H9 (cell line): ENCODE measurements around the gene NCK1. TPM values are rescaled to one million over a fixed set of nuclear protein-coding genes. Genes with fewer than 3 reads are reported as not detected.

Experiments
- DNase-seq: peaks from one replicate; pipeline ENCODE4 v3.0.0-alpha.2; 2017
- H2AFZ ChIP-seq: one replicate; pipeline ENCODE4 v1.6.1; 2013; ENCODE audit warnings: mild to moderate bottlenecking, low read length, control low read depth, moderate library complexity
- H2AK5ac ChIP-seq: 2 replicates; pipeline ENCODE4 v1.6.1; 2013; ENCODE audit warnings: low read length, control low read depth, mixed read lengths; ENCODE audit not compliant: insufficient read length
- H2BK120ac ChIP-seq: one replicate; pipeline ENCODE4 v1.6.1; 2013; ENCODE audit warnings: low read depth, mild to moderate bottlenecking, low read length, control low read depth, inconsistent platforms; ENCODE audit not compliant: poor library complexity, severe bottlenecking
- H2BK12ac ChIP-seq: 2 replicates; pipeline ENCODE4 v1.6.1; 2013; ENCODE audit warnings: low read length, control low read depth, mixed read lengths, low read depth; ENCODE audit not compliant: insufficient read length
- H2BK15ac ChIP-seq: 2 replicates; pipeline ENCODE4 v1.6.1; 2013; ENCODE audit warnings: low read depth, low read length, control low read depth
- H2BK20ac ChIP-seq: one replicate; pipeline ENCODE4 v1.6.1; 2013; ENCODE audit warnings: low read depth, mild to moderate bottlenecking, low read length, control low read depth, inconsistent platforms; ENCODE audit not compliant: poor library complexity, severe bottlenecking
- H2BK5ac ChIP-seq: 2 replicates; pipeline ENCODE4 v1.6.1; 2013; ENCODE audit warnings: low read length, control low read depth, mixed read lengths; ENCODE audit not compliant: insufficient read length
- H3K14ac ChIP-seq: 2 replicates; pipeline ENCODE4 v1.6.1; 2013; ENCODE audit warnings: low read length, control low read depth; ENCODE audit not compliant: insufficient read depth
- H3K18ac ChIP-seq: 2 replicates; pipeline ENCODE4 v1.6.1; 2013; ENCODE audit warnings: low read depth, mild to moderate bottlenecking, mixed read lengths, low read length, control low read depth; ENCODE audit not compliant: insufficient read length
- H3K23ac ChIP-seq: 2 replicates; pipeline ENCODE4 v1.6.1; 2013; ENCODE audit warnings: low read length, control low read depth, mixed read lengths, low read depth; ENCODE audit not compliant: insufficient read length
- H3K23me2 ChIP-seq: 2 replicates; pipeline ENCODE4 v1.6.1; 2013; ENCODE audit warnings: low read depth, mild to moderate bottlenecking, mixed read lengths, low read length, control low read depth; ENCODE audit not compliant: insufficient read length, poor library complexity, severe bottlenecking
- H3K27ac ChIP-seq: 2 replicates; pipeline ENCODE4 v1.5.1; 2013; ENCODE audit warnings: low read length, control low read depth, mixed read lengths, low read depth; ENCODE audit not compliant: insufficient read length
- H3K27me3 ChIP-seq: 2 replicates; pipeline ENCODE4 v1.6.1; 2013; ENCODE audit warnings: low read length, control low read depth, inconsistent platforms; ENCODE audit not compliant: insufficient read depth
- H3K4ac ChIP-seq: 2 replicates; pipeline ENCODE4 v1.6.1; 2013; ENCODE audit warnings: low read depth, mild to moderate bottlenecking, control low read depth, inconsistent platforms, low read length, moderate library complexity
- H3K4me1 ChIP-seq: 2 replicates; pipeline ENCODE4 v1.6.1; 2013; ENCODE audit warnings: low read length, control low read depth, inconsistent platforms; ENCODE audit not compliant: insufficient read depth
- H3K4me2 ChIP-seq: 2 replicates; pipeline ENCODE4 v1.6.1; 2013; ENCODE audit warnings: low read length, control low read depth, mixed read lengths; ENCODE audit not compliant: insufficient read length, insufficient read depth
- H3K56ac ChIP-seq: 2 replicates; pipeline ENCODE4 v1.6.1; 2013; ENCODE audit warnings: low read depth, mild to moderate bottlenecking, mixed read lengths, low read length, control low read depth; ENCODE audit not compliant: insufficient read length
- H3K79me1 ChIP-seq: 2 replicates; pipeline ENCODE4 v1.6.1; 2013; ENCODE audit warnings: low read depth, mild to moderate bottlenecking, moderate library complexity, low read length, control low read depth, inconsistent platforms; ENCODE audit not compliant: insufficient read depth, poor library complexity, severe bottlenecking
- H3K79me2 ChIP-seq: 2 replicates; pipeline ENCODE4 v1.6.1; 2013; ENCODE audit warnings: low read length, control low read depth, inconsistent platforms; ENCODE audit not compliant: insufficient read depth
- H3K9ac ChIP-seq: 2 replicates; pipeline ENCODE4 v1.6.1; 2013; ENCODE audit warnings: low read length, control low read depth, mixed read lengths; ENCODE audit not compliant: insufficient read length; ENCODE audit errors: extremely low read depth
- H3K9me3 ChIP-seq: one replicate; pipeline ENCODE4 v1.6.1; 2013; ENCODE audit warnings: low read depth, low read length, inconsistent platforms; ENCODE audit not compliant: control insufficient read depth
- H3T11ph ChIP-seq: one replicate; pipeline ENCODE4 v1.6.1; 2013; ENCODE audit warnings: mild to moderate bottlenecking, low read length, control low read depth, inconsistent platforms
- H4K20me1 ChIP-seq: one replicate; pipeline ENCODE4 v1.6.1; 2013; ENCODE audit not compliant: control insufficient read depth, insufficient read length, insufficient read depth
- H4K5ac ChIP-seq: 2 replicates; pipeline ENCODE4 v1.6.1; 2013; ENCODE audit warnings: low read depth, mild to moderate bottlenecking, mixed read lengths, low read length, control low read depth; ENCODE audit not compliant: insufficient read length
- H4K8ac ChIP-seq: replicated peaks from 2 replicates; pipeline ENCODE4 v1.6.1; 2013; ENCODE audit warnings: low read length, control low read depth, mixed read lengths, low read depth; ENCODE audit not compliant: insufficient read length
- H4K91ac ChIP-seq: 2 replicates; pipeline ENCODE4 v1.6.1; 2013; ENCODE audit warnings: low read depth, mild to moderate bottlenecking, moderate library complexity, mixed read lengths, low read length, control low read depth; ENCODE audit not compliant: insufficient read length
- H3K27ac Mint-ChIP-seq, 3 experiments: 2 replicates in 2 of 3; 3 replicates in 1 of 3; pipeline ENCODE4 v1.8.0; 2020 to 2021; ENCODE audit warnings: mixed read lengths in 3 of 3, mild to moderate bottlenecking in 1 of 3, moderate library complexity in 1 of 3
- H3K27me3 Mint-ChIP-seq: 2 replicates; pipeline ENCODE4 v1.8.0; 2021; ENCODE audit warnings: low read depth, mild to moderate bottlenecking, moderate library complexity, mixed read lengths
- H3K36me3 Mint-ChIP-seq, 3 experiments: 2 replicates in 2 of 3; 3 replicates in 1 of 3; pipeline ENCODE4 v1.8.0; 2020 to 2021; ENCODE audit warnings: low read depth in 3 of 3, mixed read lengths in 3 of 3; ENCODE audit not compliant: insufficient read depth in 1 of 3
- H3K4me1 Mint-ChIP-seq, 2 experiments: 2 replicates each; pipeline ENCODE4 v1.8.0; 2020; ENCODE audit warnings: mixed read lengths in 2 of 2
- H3K4me3 Mint-ChIP-seq, 2 experiments: 2 replicates in 1 of 2; 3 replicates in 1 of 2; pipeline ENCODE4 v1.8.0; 2020 to 2021; ENCODE audit warnings: mild to moderate bottlenecking in 2 of 2, mixed read lengths in 2 of 2, moderate library complexity in 1 of 2
- H3K9me3 Mint-ChIP-seq, 2 experiments: 2 replicates in 1 of 2; 3 replicates in 1 of 2; pipeline ENCODE4 v1.8.0; 2020; ENCODE audit warnings: mild to moderate bottlenecking in 2 of 2, mixed read lengths in 2 of 2, moderate library complexity in 1 of 2
- WGBS: extraction: QIAGEN DNeasy Blood & Tissue Kit; methylation state at CpG from one replicate; pipeline ENCODE4 v1.1.7; 2013; ENCODE audit warnings: missing lambda C conversion rate, low lambda C conversion rate, mixed read lengths; ENCODE audit not compliant: insufficient read length; ENCODE audit errors: extremely low coverage; 5-methylcytosine and 5-hydroxymethylcytosine counted together
- total RNA-seq: library from RNA; stranded (reverse); gene quantifications from 2 replicates; pipeline ENCODE4 v1.2.1, GENCODE V29; 2021
- TF ChIP-seq, protein P1 (sequence below): fragments of 200-600 bp; sonication (generic); conservative IDR thresholded peaks from 3 replicates; pipeline ENCODE4 v1.8.0; 2021; ENCODE audit warnings: antibody characterized with exemption, mild to moderate bottlenecking

The NCK1 gene
- total RNA-seq, 1 experiment from 2014 or later, result 26.4 TPM

DNA sequence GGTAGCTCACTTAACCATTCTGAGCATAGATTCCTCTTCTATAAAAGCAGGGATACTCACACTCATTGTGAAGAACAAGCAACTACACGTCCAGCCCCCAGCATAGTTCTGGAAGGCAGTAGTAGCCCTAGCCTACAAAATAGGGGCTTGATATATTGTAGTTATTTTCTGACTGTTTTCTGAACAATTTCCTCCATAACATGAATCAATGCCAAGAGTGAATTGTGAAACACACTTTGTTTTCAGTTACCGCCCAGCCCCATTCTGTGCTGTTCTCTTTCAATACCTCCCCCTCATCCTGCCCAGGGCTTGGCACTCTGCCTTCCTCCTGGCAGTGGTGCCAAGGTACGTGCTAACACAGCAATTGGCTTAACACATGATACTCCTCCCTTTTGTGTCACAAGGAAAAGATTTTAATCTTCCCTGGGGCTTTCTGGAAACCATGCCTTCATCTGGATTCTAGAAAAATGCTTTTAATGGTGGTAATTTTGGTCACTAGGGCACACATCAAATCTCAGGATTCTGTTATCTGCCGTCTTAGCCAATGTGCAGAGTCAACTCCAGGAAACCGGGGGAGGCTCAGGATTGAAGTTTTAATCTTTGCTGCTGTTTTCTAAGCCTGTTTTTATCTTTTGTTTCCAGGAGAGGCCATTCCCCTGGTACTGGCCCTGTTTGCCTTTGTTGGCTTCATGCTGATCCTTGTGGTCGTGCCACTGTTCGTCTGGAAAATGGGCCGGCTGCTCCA lies 132.9 kb downstream of the NCK1 start:
- Histone ChIP-seq H3K9me3 (no peaks in the 10 kb centered on the region), H2AK5ac (no peak overlapping the region), H3K27me3 (no peaks in the 10 kb centered on the region), H2BK15ac (no peak overlapping the region), H3K14ac (no peak overlapping the region), H2BK5ac (no peak overlapping the region), H3K4me1 (no peaks in the 10 kb centered on the region), H3K27ac (no peak overlapping the region), H3K79me1 (no peaks in the 10 kb centered on the region), H2BK20ac (no peak overlapping the region), H4K20me1 (peaks cover 2% of the 10 kb centered on the region), H2BK12ac (no peak overlapping the region), H4K5ac (no peak overlapping the region), H3K23ac (no peak overlapping the region), H2AFZ (no peak overlapping the region), H4K91ac (no peak overlapping the region), H2BK120ac (no peak overlapping the region), H3K9ac (no peak overlapping the region), H3K79me2 (no peaks in the 10 kb centered on the region), H3K18ac (no peak overlapping the region), H3K4me2 (no peak overlapping the region), H3K56ac (no peak overlapping the region), H3T11ph (no peak overlapping the region), H4K8ac (no peak overlapping the region), H3K4ac (no peak overlapping the region), H3K23me2 (no peaks in the 10 kb centered on the region)
- Mint-ChIP-seq H3K4me1 (no peaks in the 10 kb centered on the region), H3K4me3 (no peak overlapping the region), H3K36me3 (no peaks in the 10 kb centered on the region), H3K9me3 (no peaks in the 10 kb centered on the region), H3K27ac (peak overlapping the region in 1 of 3 experiments; percentile 80; a peak in 1 of 7 replicates), H3K27me3 (no peaks in the 10 kb centered on the region)
- no CpG with 5 or more reads among the region's 8 CpGs for WGBS
- TF ChIP-seq, protein P1, sequence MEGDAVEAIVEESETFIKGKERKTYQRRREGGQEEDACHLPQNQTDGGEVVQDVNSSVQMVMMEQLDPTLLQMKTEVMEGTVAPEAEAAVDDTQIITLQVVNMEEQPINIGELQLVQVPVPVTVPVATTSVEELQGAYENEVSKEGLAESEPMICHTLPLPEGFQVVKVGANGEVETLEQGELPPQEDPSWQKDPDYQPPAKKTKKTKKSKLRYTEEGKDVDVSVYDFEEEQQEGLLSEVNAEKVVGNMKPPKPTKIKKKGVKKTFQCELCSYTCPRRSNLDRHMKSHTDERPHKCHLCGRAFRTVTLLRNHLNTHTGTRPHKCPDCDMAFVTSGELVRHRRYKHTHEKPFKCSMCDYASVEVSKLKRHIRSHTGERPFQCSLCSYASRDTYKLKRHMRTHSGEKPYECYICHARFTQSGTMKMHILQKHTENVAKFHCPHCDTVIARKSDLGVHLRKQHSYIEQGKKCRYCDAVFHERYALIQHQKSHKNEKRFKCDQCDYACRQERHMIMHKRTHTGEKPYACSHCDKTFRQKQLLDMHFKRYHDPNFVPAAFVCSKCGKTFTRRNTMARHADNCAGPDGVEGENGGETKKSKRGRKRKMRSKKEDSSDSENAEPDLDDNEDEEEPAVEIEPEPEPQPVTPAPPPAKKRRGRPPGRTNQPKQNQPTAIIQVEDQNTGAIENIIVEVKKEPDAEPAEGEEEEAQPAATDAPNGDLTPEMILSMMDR, result no peak
- DNase-seq, result no peak
